ENCODE data around the gene FLT3. TPM values are rescaled to one million over a fixed set of nuclear protein-coding genes. Genes with fewer than 3 reads are reported as not detected.

Gene FLT3
- total and polyA plus RNA-seq, 2 donors from 2014 or later, result 2.9 TPM; not detected in 1

- DNase-seq (no peak), FAIRE-seq (no peak)
- Histone ChIP-seq H3K4me3 (ENCODE audit: low read length in 3 of 3) (no peak overlapping the region), H3K9ac (ENCODE audit: low read length in 3 of 3) (no peak overlapping the region), H3K27ac (ENCODE audit: low read depth in 2 of 2, low read length in 2 of 2) (no peak overlapping the region), H3K27me3 (ENCODE audit: control insufficient read depth, insufficient read depth, low read length) (peaks cover 69% of the 10 kb centered on the region), H3K36me3 (ENCODE audit: control insufficient read depth in 2 of 3, insufficient read depth in 3 of 3, low read length in 3 of 3) (no peaks in the 10 kb centered on the region), H3K4me1 (ENCODE audit: control insufficient read depth in 2 of 3, insufficient read depth in 2 of 3, low read depth in 1 of 3, low read length in 3 of 3) (peaks cover 0 to 2% (median 0%) of the 10 kb centered on the region in 3 donors), H3K9me3 (ENCODE audit: control insufficient read depth in 2 of 3, insufficient read depth in 1 of 3, low read length in 3 of 3) (no peaks in the 10 kb centered on the region)
- intact Hi-C loops (cut with DNase I), result no loop called here
- TF ChIP-seq, protein P1, sequence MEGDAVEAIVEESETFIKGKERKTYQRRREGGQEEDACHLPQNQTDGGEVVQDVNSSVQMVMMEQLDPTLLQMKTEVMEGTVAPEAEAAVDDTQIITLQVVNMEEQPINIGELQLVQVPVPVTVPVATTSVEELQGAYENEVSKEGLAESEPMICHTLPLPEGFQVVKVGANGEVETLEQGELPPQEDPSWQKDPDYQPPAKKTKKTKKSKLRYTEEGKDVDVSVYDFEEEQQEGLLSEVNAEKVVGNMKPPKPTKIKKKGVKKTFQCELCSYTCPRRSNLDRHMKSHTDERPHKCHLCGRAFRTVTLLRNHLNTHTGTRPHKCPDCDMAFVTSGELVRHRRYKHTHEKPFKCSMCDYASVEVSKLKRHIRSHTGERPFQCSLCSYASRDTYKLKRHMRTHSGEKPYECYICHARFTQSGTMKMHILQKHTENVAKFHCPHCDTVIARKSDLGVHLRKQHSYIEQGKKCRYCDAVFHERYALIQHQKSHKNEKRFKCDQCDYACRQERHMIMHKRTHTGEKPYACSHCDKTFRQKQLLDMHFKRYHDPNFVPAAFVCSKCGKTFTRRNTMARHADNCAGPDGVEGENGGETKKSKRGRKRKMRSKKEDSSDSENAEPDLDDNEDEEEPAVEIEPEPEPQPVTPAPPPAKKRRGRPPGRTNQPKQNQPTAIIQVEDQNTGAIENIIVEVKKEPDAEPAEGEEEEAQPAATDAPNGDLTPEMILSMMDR (IDR thresholded peaks at IDR 0.05; ENCODE audit: borderline replicate concordance, extremely low read depth, insufficient read depth), result no peak
These were observed 127.9 kb downstream of the FLT3 start for GRCh38 chr13:27972478-27972820.

DNA sequence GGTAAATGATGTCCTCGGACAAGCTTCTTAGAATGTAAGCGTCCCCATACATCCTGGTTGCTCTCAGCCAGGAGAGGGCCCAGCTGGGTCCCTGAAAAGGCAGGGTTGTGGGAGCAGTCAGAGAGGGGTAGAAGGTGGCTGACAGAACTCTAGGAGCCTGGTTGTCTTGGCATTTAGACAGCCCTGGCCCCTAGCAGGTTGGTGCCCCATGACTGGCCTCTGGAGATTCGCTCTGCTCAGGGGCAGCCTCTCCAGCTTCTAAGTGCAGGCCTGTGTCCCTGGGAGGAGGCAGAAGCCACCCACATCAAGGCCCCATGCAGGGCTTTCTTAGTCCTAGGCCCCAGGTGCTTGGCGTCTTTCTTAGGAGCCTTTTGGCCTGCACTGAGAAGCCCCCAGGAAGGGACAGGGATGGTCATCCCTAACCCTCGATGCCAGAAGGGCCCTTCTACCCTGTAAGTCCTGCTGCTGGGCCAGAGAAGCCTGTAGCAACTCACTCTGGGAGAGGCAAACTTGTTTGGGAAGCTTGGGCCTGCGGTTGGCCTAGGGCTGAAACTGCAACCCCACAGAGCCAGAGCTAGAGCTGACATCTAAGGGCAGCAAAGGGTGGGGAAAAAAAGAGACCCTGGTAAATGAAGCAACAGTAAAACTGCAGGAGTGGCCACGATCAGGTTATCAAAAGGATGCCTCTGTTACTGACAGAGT is 128.4 kb downstream of the FLT3 start:
- intact Hi-C loops (cut with DNase I), result no loop called here
- H3K9me3 ChIP-seq (ENCODE audit: control insufficient read depth in 2 of 3, insufficient read depth in 1 of 3, low read length in 3 of 3), result no peaks in the 10 kb centered on the region
- H3K27ac ChIP-seq (ENCODE audit: low read depth in 2 of 2, low read length in 2 of 2), result no peak overlapping the region
- FAIRE-seq (no peak), DNase-seq (no peak)
- no peak overlapping the region for H3K4me3 ChIP-seq (ENCODE audit: low read length in 3 of 3)
- no peaks in the 10 kb centered on the region for H3K36me3 ChIP-seq (ENCODE audit: control insufficient read depth in 2 of 3, insufficient read depth in 3 of 3, low read length in 3 of 3)
- TF ChIP-seq, protein P1 (IDR thresholded peaks at IDR 0.05; ENCODE audit: borderline replicate concordance, extremely low read depth, insufficient read depth), result no peak
- H3K4me1 ChIP-seq (ENCODE audit: control insufficient read depth in 2 of 3, insufficient read depth in 2 of 3, low read depth in 1 of 3, low read length in 3 of 3), result peaks cover 0 to 2% (median 0%) of the 10 kb centered on the region in 3 donors
- no peak overlapping the region for H3K9ac ChIP-seq (ENCODE audit: low read length in 3 of 3)
- peaks cover 72% of the 10 kb centered on the region for H3K27me3 ChIP-seq (ENCODE audit: control insufficient read depth, insufficient read depth, low read length)

GRCh38 chr13:27971236-27971645 is 129.1 kb downstream of the FLT3 start:
- TF ChIP-seq, protein P1 (IDR thresholded peaks at IDR 0.05; ENCODE audit: borderline replicate concordance, extremely low read depth, insufficient read depth), result no peak
- Histone ChIP-seq H3K27me3 (ENCODE audit: control insufficient read depth, insufficient read depth, low read length) (peaks cover 70% of the 10 kb centered on the region), H3K9me3 (ENCODE audit: control insufficient read depth in 2 of 3, insufficient read depth in 1 of 3, low read length in 3 of 3) (no peaks in the 10 kb centered on the region), H3K27ac (ENCODE audit: low read depth in 2 of 2, low read length in 2 of 2) (no peak overlapping the region), H3K4me3 (ENCODE audit: low read length in 3 of 3) (no peak overlapping the region), H3K4me1 (ENCODE audit: control insufficient read depth in 2 of 3, insufficient read depth in 2 of 3, low read depth in 1 of 3, low read length in 3 of 3) (peaks cover 0 to 2% (median 0%) of the 10 kb centered on the region in 3 donors), H3K9ac (ENCODE audit: low read length in 3 of 3) (no peak overlapping the region), H3K36me3 (ENCODE audit: control insufficient read depth in 2 of 3, insufficient read depth in 3 of 3, low read length in 3 of 3) (no peaks in the 10 kb centered on the region)
- DNase-seq, result no peak
- intact Hi-C loops (cut with DNase I), result no loop called here
- FAIRE-seq, result no peak

All from kidney (tissue), 14 donors.